Calu3 (cell line): ENCODE results near the gene AKR1C2. TPM values are rescaled to one million over a fixed set of nuclear protein-coding genes. Genes with fewer than 3 reads are reported as not detected.

Experiments used
- BruUV-seq: library from RNA; stranded (reverse); fragments of 400-500 nt; replicated peaks from 2 replicates; lab custom pipeline; 2021; lab: Mats Ljungman, UMichigan
- CTCF ChIA-PET: fragments of 300-600 bp; sonication (Branson Sonifier 250); formaldehyde crosslinking; loops from one replicate; lab custom pipeline; 2022; ENCODE audit warnings: antibody characterized with exemption; lab: Charles Lee
- DNase-seq: peaks from one replicate; pipeline ENCODE4 v3.0.0; 2022
- H3K27ac Mint-ChIP-seq: one replicate; pipeline ENCODE4 v1.8.0; 2022; ENCODE audit warnings: mixed read lengths; ENCODE audit not compliant: unreplicated experiment
- H3K27me3 Mint-ChIP-seq: one replicate; pipeline ENCODE4 v1.8.0; 2022; ENCODE audit warnings: mixed read lengths; ENCODE audit not compliant: unreplicated experiment
- H3K36me3 Mint-ChIP-seq: one replicate; pipeline ENCODE4 v1.8.0; 2022; ENCODE audit warnings: mild to moderate bottlenecking, moderate library complexity, mixed read lengths; ENCODE audit not compliant: insufficient read depth, unreplicated experiment
- H3K4me1 Mint-ChIP-seq: one replicate; pipeline ENCODE4 v1.8.0; 2022; ENCODE audit warnings: mild to moderate bottlenecking, low read depth, mixed read lengths; ENCODE audit not compliant: unreplicated experiment
- H3K4me3 Mint-ChIP-seq: one replicate; pipeline ENCODE4 v1.8.0; 2022; ENCODE audit warnings: mild to moderate bottlenecking, low read depth, moderate library complexity, mixed read lengths; ENCODE audit not compliant: unreplicated experiment
- H3K9me3 Mint-ChIP-seq: one replicate; pipeline ENCODE4 v1.8.0; 2022; ENCODE audit warnings: low read depth, mixed read lengths; ENCODE audit not compliant: unreplicated experiment
- intact Hi-C: fragments of 100-400 bp; cut with micrococcal nuclease; formaldehyde crosslinking; loops from one replicate; pipeline ENCODE4 v1.10.0; 2022; ENCODE audit not compliant: unreplicated experiment
- total RNA-seq: library from RNA; stranded (reverse); gene quantifications from 2 replicates; pipeline ENCODE4 v1.2.3, GENCODE V29; 2022
- TF ChIP-seq, protein P1 (sequence below): fragments of 200-600 bp; IDR thresholded peaks from one replicate; pipeline ENCODE4 v1.8.0; 2022; ENCODE audit warnings: antibody characterized with exemption; ENCODE audit not compliant: unreplicated experiment

AKR1C2 gene
- total RNA-seq, 1 experiment from 2014 or later: 10.6 TPM

DNA sequence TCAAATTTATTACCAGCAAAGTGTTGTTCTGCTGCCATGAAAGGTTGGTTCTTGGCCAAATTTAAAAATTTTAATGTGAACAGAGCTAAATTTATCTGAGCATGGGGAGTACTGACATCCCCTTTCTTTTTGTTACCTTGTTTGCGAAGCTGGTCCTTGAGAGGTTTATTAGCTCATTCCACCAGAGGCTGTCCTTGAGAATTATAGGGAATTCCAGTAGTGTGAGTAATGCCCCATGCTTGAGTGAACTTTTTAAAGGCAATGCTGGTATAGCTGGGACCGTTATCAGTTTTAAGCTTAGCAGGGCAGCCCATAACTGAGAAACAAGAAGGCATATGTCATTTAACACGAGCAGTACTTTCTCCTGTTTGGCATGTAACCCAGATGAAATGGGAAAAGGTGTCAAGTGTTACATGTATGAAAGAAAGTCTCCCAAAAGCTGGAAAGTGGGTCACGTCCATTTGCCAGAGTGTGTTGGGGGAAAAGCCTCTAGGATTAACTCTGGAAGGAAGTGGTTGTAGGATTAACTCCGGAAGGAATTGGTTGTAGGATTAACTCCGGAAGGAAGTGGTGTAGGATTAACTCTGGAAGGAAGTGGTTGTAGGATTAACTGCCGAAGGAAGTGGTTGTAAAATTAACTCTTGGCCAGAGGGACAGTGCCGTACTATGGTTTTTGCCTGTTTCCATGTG, 37.3 kb upstream of the AKR1C2 start:
- Mint-ChIP-seq H3K9me3 (no peaks in the 10 kb centered on the region), H3K27me3 (no peaks in the 10 kb centered on the region), H3K4me3 (peak overlapping the region; percentile 47), H3K36me3 (no peaks in the 10 kb centered on the region), H3K4me1 (peaks cover 43% of the 10 kb centered on the region), H3K27ac (peak overlapping the region; percentile 83)
- CTCF ChIA-PET: no interaction called here
- TF ChIP-seq, protein P1, sequence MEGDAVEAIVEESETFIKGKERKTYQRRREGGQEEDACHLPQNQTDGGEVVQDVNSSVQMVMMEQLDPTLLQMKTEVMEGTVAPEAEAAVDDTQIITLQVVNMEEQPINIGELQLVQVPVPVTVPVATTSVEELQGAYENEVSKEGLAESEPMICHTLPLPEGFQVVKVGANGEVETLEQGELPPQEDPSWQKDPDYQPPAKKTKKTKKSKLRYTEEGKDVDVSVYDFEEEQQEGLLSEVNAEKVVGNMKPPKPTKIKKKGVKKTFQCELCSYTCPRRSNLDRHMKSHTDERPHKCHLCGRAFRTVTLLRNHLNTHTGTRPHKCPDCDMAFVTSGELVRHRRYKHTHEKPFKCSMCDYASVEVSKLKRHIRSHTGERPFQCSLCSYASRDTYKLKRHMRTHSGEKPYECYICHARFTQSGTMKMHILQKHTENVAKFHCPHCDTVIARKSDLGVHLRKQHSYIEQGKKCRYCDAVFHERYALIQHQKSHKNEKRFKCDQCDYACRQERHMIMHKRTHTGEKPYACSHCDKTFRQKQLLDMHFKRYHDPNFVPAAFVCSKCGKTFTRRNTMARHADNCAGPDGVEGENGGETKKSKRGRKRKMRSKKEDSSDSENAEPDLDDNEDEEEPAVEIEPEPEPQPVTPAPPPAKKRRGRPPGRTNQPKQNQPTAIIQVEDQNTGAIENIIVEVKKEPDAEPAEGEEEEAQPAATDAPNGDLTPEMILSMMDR: no peak
- DNase-seq: no peak
- intact Hi-C loops: loop anchor here (5.0 kb wide), 1 partner anchor 51 kb away; the partner anchor contains the start of gene AKR1C3
- no TSS peak for BruUV-seq

DNA sequence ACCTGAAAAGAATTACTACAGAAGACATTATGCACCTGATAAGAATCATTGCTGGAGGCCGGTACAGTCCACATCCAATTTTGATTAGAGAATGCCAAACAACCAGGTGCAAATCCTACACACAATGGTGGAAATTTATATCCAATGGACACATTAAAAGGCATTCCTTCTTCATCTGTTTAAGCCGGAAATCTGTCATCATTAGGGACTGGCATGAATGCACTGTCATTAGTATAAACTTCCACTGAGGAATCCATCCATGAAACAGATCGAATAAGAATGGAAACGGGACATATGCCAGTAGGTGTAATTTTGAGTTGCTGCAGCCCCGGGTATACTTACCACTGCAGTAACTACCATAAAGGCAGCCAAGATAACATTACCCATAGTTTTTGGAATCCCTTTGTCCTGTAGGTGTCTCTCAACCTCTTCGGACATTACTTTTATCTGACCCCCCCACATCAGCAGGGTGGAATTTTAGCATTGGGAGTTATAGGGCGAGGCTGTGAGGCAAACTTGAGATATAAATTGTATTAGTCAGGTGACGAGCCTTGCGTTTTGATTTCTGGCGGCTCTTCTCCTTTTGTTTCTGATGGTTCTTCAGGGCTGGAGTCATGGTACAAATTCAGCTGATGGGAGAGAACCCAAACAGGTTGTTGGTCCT, 36.5 kb upstream of the AKR1C2 start:
- no peaks in the 10 kb centered on the region for H3K9me3 Mint-ChIP-seq
- no peaks in the 10 kb centered on the region for H3K27me3 Mint-ChIP-seq
- no peak for DNase-seq
- H3K27ac Mint-ChIP-seq: no peak overlapping the region
- H3K4me3 Mint-ChIP-seq: no peak overlapping the region
- no peaks in the 10 kb centered on the region for H3K36me3 Mint-ChIP-seq
- no TSS peak for BruUV-seq
- CTCF ChIA-PET: no interaction called here
- intact Hi-C loops: loop anchor here (5.0 kb wide), 1 partner anchor 52 kb away; the partner anchor contains the start of gene AKR1C3
- TF ChIP-seq, protein P1: no peak
- peaks cover 51% of the 10 kb centered on the region for H3K4me1 Mint-ChIP-seq

DNA sequence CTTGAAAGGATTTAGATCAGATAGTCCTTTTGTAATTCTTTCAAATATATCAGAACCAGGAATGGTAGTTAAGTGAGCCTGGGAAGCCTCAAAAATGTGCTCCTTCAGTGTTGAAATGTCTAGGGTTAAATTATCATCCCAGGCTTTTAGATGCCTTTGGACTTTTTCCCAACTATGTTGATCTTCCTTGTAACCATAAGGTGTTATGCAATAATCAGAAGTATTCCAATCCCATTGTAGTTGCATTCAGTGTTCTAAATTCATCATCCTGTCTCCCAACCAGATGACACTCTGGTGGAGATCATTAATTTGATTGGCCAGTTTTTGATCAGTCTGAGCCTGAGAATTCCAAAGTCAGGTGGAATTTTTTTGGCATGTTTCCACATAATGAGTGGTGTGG, 35.1 kb upstream of the AKR1C2 start:
- Mint-ChIP-seq H3K36me3 (peaks cover 2% of the 10 kb centered on the region), H3K27ac (no peak overlapping the region), H3K27me3 (no peaks in the 10 kb centered on the region), H3K9me3 (no peaks in the 10 kb centered on the region), H3K4me3 (no peak overlapping the region), H3K4me1 (peaks cover 60% of the 10 kb centered on the region)
- intact Hi-C loops: no loop called here
- CTCF ChIA-PET: no interaction called here
- TF ChIP-seq, protein P1: no peak
- DNase-seq: no peak
- no TSS peak for BruUV-seq

DNA sequence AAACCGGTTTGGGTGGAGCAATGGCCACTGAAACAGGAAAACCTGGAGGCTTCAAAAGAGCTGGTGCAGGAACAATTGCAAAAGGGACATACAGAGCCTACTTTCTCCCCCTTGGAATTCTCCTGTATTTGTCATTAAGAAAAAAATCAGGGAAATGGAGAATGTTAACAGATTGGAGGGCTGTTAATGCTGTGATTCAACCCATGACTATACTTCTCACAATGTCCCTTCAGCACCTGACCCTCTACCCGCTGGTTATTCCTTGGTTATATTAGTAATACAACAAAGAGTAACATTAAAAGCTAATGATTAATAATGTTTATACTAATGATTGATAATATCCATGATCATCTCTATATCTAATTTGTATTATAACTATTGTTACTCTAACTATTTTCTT, 34.4 kb upstream of the AKR1C2 start:
- Mint-ChIP-seq H3K4me3 (no peak overlapping the region), H3K27me3 (no peaks in the 10 kb centered on the region), H3K9me3 (no peaks in the 10 kb centered on the region), H3K36me3 (peaks cover 5% of the 10 kb centered on the region), H3K4me1 (peaks cover 65% of the 10 kb centered on the region), H3K27ac (no peak overlapping the region)
- no TSS peak for BruUV-seq
- TF ChIP-seq, protein P1: no peak
- DNase-seq: no peak
- intact Hi-C loops: no loop called here
- CTCF ChIA-PET: interaction anchor here (0.6 kb wide), 1 partner anchor 34 kb away, joined by 3 read pairs; the partner anchor contains the start of gene AKR1C2
